Upper lobe of right lung (tissue), 1 donor: ENCODE data around the gene TNPO1. TPM values are rescaled to one million over a fixed set of nuclear protein-coding genes. Genes with fewer than 3 reads are reported as not detected.

ENCODE experiments used
- ATAC-seq: fragments of 200-7000 bp; cut with Tn5 transposase; one replicate; pipeline ENCODE4 v1.9.1; 2020; ENCODE audit warnings: mild to moderate bottlenecking, moderate library complexity
- DNase-seq: peaks from one replicate; pipeline ENCODE4 v3.0.0-alpha.2; 2020
- H3K27ac ChIP-seq: fragments of 200-600 bp; one replicate; pipeline ENCODE4 v1.8.0; 2022
- H3K27me3 ChIP-seq: fragments of 200-600 bp; one replicate; pipeline ENCODE4 v1.8.0; 2022; ENCODE audit warnings: mild to moderate bottlenecking
- H3K36me3 ChIP-seq: fragments of 200-600 bp; one replicate; pipeline ENCODE4 v1.8.0; 2022
- H3K4me1 ChIP-seq: fragments of 200-600 bp; one replicate; pipeline ENCODE4 v1.8.0; 2022
- H3K4me3 ChIP-seq: fragments of 200-600 bp; one replicate; pipeline ENCODE4 v1.8.0; 2022; ENCODE audit warnings: mild to moderate bottlenecking
- H3K9me3 ChIP-seq: fragments of 200-600 bp; one replicate; pipeline ENCODE4 v1.8.0; 2022
- CTCF ChIP-seq: fragments of 200-600 bp; IDR thresholded peaks from one replicate; pipeline ENCODE4 v1.8.0; 2022; ENCODE audit warnings: antibody characterized with exemption
- intact Hi-C: fragments of 100-400 bp; cut with DNase I; formaldehyde crosslinking; loops from one replicate; pipeline ENCODE4 v1.11.0; 2022
- total RNA-seq: library from RNA; stranded (reverse); fragmentation: NEBNext Ultra II Directional; extraction: Animal tissue kit (Norgen Biotek cat#: 25700); gene quantifications from one replicate; pipeline ENCODE4 v1.2.1, GENCODE V29; 2021
- donor health status: DM: no; HTN: yes; CAD: no; lungs with severe emphysema.

The TNPO1 gene
- total RNA-seq, 1 donor from 2014 or later, result 106 TPM

GRCh38 chr5:72936893-72937292, 120.4 kb downstream of the TNPO1 start:
- ATAC-seq, result no peak
- no peak for DNase-seq
- H3K4me1 ChIP-seq, result peaks cover 25% of the 10 kb centered on the region
- intact Hi-C loops, result no loop called here
- no peaks in the 10 kb centered on the region for H3K36me3 ChIP-seq
- no peaks in the 10 kb centered on the region for H3K9me3 ChIP-seq
- no peak overlapping the region for H3K4me3 ChIP-seq
- TF ChIP-seq CTCF, result no peak
- no peaks in the 10 kb centered on the region for H3K27me3 ChIP-seq
- H3K27ac ChIP-seq, result no peak overlapping the region

DNA sequence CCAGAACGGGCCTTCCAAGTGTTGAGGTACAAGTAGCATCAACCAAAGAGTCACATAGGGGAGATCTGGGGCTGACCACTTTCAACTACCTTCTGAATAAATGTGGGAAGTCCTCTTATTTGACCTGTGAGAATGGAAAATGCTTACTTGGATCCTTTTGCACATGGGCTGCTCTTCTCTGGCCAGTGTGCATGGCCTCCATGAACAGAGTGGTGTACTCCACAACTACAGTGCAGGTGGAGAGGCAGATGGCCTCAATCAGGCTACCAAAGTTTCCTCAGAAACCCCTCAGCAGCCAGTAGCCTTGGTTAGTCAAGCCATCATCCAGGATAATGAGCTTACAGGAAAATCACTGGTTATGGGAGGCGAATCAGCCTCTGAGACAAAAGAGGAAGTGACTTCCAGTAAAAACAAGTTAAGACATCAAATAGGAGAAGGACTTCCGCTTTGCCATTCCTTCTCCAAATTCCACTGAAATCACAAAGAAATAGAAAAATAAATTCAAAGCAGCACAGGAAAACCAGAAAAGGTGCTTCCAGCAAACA, 121.1 kb downstream of the TNPO1 start:
- Histone ChIP-seq H3K4me1 (peaks cover 25% of the 10 kb centered on the region), H3K36me3 (no peaks in the 10 kb centered on the region), H3K4me3 (no peak overlapping the region), H3K27me3 (no peaks in the 10 kb centered on the region), H3K27ac (peak overlapping the region; percentile 58), H3K9me3 (no peaks in the 10 kb centered on the region)
- ATAC-seq (peak; percentile 54), DNase-seq (no peak)
- intact Hi-C loops, result no loop called here
- no peak for TF ChIP-seq CTCF

GRCh38 chr5:72938206-72938605, 121.7 kb downstream of the TNPO1 start:
- peaks cover 25% of the 10 kb centered on the region for H3K4me1 ChIP-seq
- no peak for TF ChIP-seq CTCF
- H3K9me3 ChIP-seq, result no peaks in the 10 kb centered on the region
- intact Hi-C loops, result no loop called here
- DNase-seq (no peak), ATAC-seq (peak; percentile 72)
- no peaks in the 10 kb centered on the region for H3K27me3 ChIP-seq
- H3K4me3 ChIP-seq, result no peak overlapping the region
- no peaks in the 10 kb centered on the region for H3K36me3 ChIP-seq
- peak overlapping the region; percentile 58 for H3K27ac ChIP-seq

- intact Hi-C loops, result no loop called here
- Histone ChIP-seq H3K27ac (peak overlapping the region; percentile 42), H3K36me3 (no peaks in the 10 kb centered on the region), H3K27me3 (no peaks in the 10 kb centered on the region), H3K9me3 (no peaks in the 10 kb centered on the region), H3K4me1 (peaks cover 25% of the 10 kb centered on the region), H3K4me3 (no peak overlapping the region)
- DNase-seq, result no peak
- ATAC-seq, result peak; percentile 78
- no peak for TF ChIP-seq CTCF
These were observed 123.6 kb downstream of the TNPO1 start for GRCh38 chr5:72940082-72940481.

DNA sequence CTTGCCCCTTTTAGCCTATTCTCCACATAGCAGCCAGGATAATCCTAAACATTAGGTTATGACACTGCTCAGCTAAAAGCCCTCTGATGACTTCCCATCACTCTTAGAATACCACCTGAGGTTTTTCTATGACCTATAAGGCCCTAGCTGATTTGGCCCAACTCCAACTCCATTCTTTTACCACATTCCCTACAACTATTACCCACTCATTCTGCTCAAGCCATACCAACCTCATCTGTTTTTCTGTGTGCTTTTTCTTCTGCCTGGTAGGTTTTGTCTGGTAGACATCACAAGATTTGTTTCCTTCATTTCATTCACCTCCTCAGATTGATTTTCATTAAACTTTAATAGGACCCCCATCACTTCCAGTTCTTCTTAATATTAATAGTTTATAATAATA, 126.8 kb downstream of the TNPO1 start:
- Histone ChIP-seq H3K27me3 (no peaks in the 10 kb centered on the region), H3K27ac (no peak overlapping the region), H3K9me3 (no peaks in the 10 kb centered on the region), H3K36me3 (no peaks in the 10 kb centered on the region), H3K4me3 (no peak overlapping the region), H3K4me1 (peaks cover 15% of the 10 kb centered on the region)
- intact Hi-C loops, result no loop called here
- DNase-seq (no peak), ATAC-seq (no peak)
- TF ChIP-seq CTCF, result no peak

DNA sequence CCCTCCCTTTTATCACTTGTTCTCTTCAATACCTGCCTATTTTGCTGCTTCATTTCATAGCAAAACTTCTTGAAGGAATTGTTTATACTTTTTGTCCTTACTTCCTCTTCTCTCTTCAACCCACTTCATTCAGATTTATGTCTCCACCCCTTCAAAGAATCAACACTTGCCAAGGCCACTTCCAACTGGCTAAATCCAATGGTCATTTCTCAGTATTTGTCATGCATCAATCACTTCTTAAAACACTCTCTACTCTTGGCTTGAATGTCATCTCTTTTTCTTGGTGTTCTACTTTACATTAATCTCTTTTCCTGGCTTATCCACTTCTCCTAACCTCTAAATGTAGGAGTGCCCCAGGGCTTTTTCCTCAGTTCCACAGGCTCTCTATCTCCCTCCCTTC, 131.0 kb downstream of the TNPO1 start:
- H3K36me3 ChIP-seq, result no peaks in the 10 kb centered on the region
- DNase-seq (no peak), ATAC-seq (no peak)
- H3K4me1 ChIP-seq, result peaks cover 4% of the 10 kb centered on the region
- no peak overlapping the region for H3K27ac ChIP-seq
- no peaks in the 10 kb centered on the region for H3K9me3 ChIP-seq
- no peak overlapping the region for H3K4me3 ChIP-seq
- TF ChIP-seq CTCF, result no peak
- intact Hi-C loops, result no loop called here
- H3K27me3 ChIP-seq, result no peaks in the 10 kb centered on the region
